IMR-90 (cell line): Measurements from ENCODE around the gene DNMT3A. TPM values are rescaled to one million over a fixed set of nuclear protein-coding genes. Genes with fewer than 3 reads are reported as not detected.

Source experiments
- ATAC-seq: fragments of 200-7000 bp; cut with Tn5 transposase; 2 replicates; pipeline ENCODE4 v1.9.1; 2020; ENCODE audit warnings: low read depth, mild to moderate bottlenecking, moderate library complexity
- BruUV-seq: library from RNA; stranded (reverse); fragments of 400-500 nt; replicated peaks from 2 replicates; lab custom pipeline; 2021; lab: Mats Ljungman, UMichigan
- CTCF ChIA-PET: fragments of 300-600 bp; formaldehyde crosslinking; extraction: SDS; loops from one replicate; lab custom pipeline; 2021; ENCODE audit warnings: antibody characterized with exemption; lab: Yijun Ruan, JAX
- POLR2A ChIA-PET: fragments of 300-600 bp; sonication (Branson Sonifier 250); formaldehyde crosslinking; loops from one replicate; lab custom pipeline; 2022; ENCODE audit warnings: antibody characterized with exemption; ENCODE audit not compliant: unreplicated experiment; lab: Charles Lee
- DNase-seq: peaks from one replicate; pipeline ENCODE4 v3.0.0; 2013
- H2AFZ ChIP-seq: replicated peaks from 2 replicates; pipeline ENCODE3; 2013; ENCODE audit warnings: low read length, mild to moderate bottlenecking; ENCODE audit not compliant: poor library complexity
- H2AK5ac ChIP-seq: 2 replicates; pipeline ENCODE4 v1.6.1; 2013; ENCODE audit warnings: low read depth, low read length, inconsistent platforms
- H2AK9ac ChIP-seq: replicated peaks from 2 replicates; pipeline ENCODE3; 2013; ENCODE audit warnings: mild to moderate bottlenecking, low read depth, low read length, moderate library complexity; ENCODE audit not compliant: poor library complexity
- H2BK120ac ChIP-seq: 2 replicates; pipeline ENCODE4 v1.6.1; 2013; ENCODE audit warnings: low read depth, low read length, inconsistent platforms
- H2BK15ac ChIP-seq: 3 replicates; pipeline ENCODE4 v1.6.1; 2013; ENCODE audit warnings: low read depth, low read length, inconsistent platforms
- H2BK20ac ChIP-seq: 2 replicates; pipeline ENCODE4 v1.6.1; 2013; ENCODE audit warnings: low read depth, mild to moderate bottlenecking, inconsistent platforms, low read length, moderate library complexity
- H2BK5ac ChIP-seq: 2 replicates; pipeline ENCODE4 v1.6.1; 2013; ENCODE audit warnings: mild to moderate bottlenecking, low read depth, low read length, inconsistent platforms; ENCODE audit not compliant: poor library complexity, severe bottlenecking
- H3K14ac ChIP-seq: replicated peaks from 2 replicates; pipeline ENCODE4 v1.6.1; 2013; ENCODE audit warnings: low read depth, low read length, inconsistent platforms
- H3K18ac ChIP-seq: 2 replicates; pipeline ENCODE4 v1.6.1; 2013; ENCODE audit warnings: low read depth, low read length, control low read depth
- H3K23ac ChIP-seq: 2 replicates; pipeline ENCODE4 v1.6.1; 2013; ENCODE audit warnings: low read depth, low read length, inconsistent platforms
- H3K27ac ChIP-seq: 2 replicates; pipeline ENCODE4 v1.5.1; 2013; ENCODE audit warnings: mild to moderate bottlenecking, control low read depth, low read length; ENCODE audit not compliant: insufficient read depth
- H3K27me3 ChIP-seq: 2 replicates; pipeline ENCODE4 v1.6.1; 2013; ENCODE audit warnings: low read length; ENCODE audit not compliant: control insufficient read depth, insufficient read depth
- H3K36me3 ChIP-seq: 2 replicates; pipeline ENCODE4 v1.6.1; 2013; ENCODE audit warnings: low read length, mixed read lengths; ENCODE audit not compliant: control insufficient read depth, insufficient read depth
- H3K4ac ChIP-seq: 2 replicates; pipeline ENCODE4 v1.6.1; 2013; ENCODE audit warnings: low read depth, low read length, inconsistent platforms
- H3K4me1 ChIP-seq: 2 replicates; pipeline ENCODE4 v1.6.1; 2013; ENCODE audit warnings: low read length, mixed read lengths; ENCODE audit not compliant: control insufficient read depth, insufficient read depth
- H3K4me2 ChIP-seq: 2 replicates; pipeline ENCODE4 v1.6.1; 2013; ENCODE audit warnings: low read depth, mild to moderate bottlenecking, control low read depth, low read length, moderate library complexity
- H3K4me3 ChIP-seq: 2 replicates; pipeline ENCODE4 v1.5.1; 2013; ENCODE audit warnings: low read depth, mild to moderate bottlenecking, control low read depth, low read length, moderate library complexity; ENCODE audit not compliant: insufficient read depth
- H3K56ac ChIP-seq: 2 replicates; pipeline ENCODE4 v1.6.1; 2013; ENCODE audit warnings: low read length, inconsistent platforms; ENCODE audit not compliant: insufficient read depth; ENCODE audit errors: extremely low read depth
- H3K79me1 ChIP-seq, 2 experiments: 2 replicates each; pipeline ENCODE4 v1.6.1; 2013; ENCODE audit warnings: low read length in 2 of 2, inconsistent platforms in 1 of 2, low read depth in 1 of 2
- H3K9ac ChIP-seq: 2 replicates; pipeline ENCODE4 v1.6.1; 2013; ENCODE audit warnings: low read depth, low read length, control low read depth
- H3K9me1 ChIP-seq: 2 replicates; pipeline ENCODE4 v1.6.1; 2013; ENCODE audit warnings: low read length, inconsistent platforms; ENCODE audit not compliant: insufficient read depth
- H3K9me3 ChIP-seq: 2 replicates; pipeline ENCODE4 v1.6.1; 2013; ENCODE audit warnings: low read length; ENCODE audit not compliant: control insufficient read depth, insufficient read depth
- H4K20me1 ChIP-seq: 2 replicates; pipeline ENCODE4 v1.6.1; 2013; ENCODE audit warnings: low read length, inconsistent platforms; ENCODE audit not compliant: insufficient read depth
- H4K5ac ChIP-seq: 2 replicates; pipeline ENCODE4 v1.6.1; 2013; ENCODE audit warnings: mild to moderate bottlenecking, low read depth, low read length, control low read depth
- H4K8ac ChIP-seq, 2 experiments: 2 replicates each; pipeline ENCODE4 v1.6.1; 2013; ENCODE audit warnings: low read depth in 2 of 2, low read length in 2 of 2, control low read depth in 1 of 2, inconsistent platforms in 1 of 2
- H4K91ac ChIP-seq: 2 replicates; pipeline ENCODE4 v1.6.1; 2013; ENCODE audit warnings: low read depth, low read length, inconsistent platforms; ENCODE audit not compliant: insufficient read depth
- CHD1 ChIP-seq: IDR thresholded peaks from 2 replicates; pipeline ENCODE4 v1.6.1; 2012; ENCODE audit warnings: low read depth, low read length, improper control_type of control experiment
- FOS ChIP-seq: fragments of 150-350 bp; IDR thresholded peaks from 2 replicates; pipeline ENCODE4 v1.6.1; 2016; ENCODE audit warnings: low read depth, low read length
- MAZ ChIP-seq: IDR thresholded peaks from 2 replicates; pipeline ENCODE4 v1.6.1; 2012; ENCODE audit warnings: low read depth, mild to moderate bottlenecking, low read length, improper control_type of control experiment, moderate library complexity, borderline replicate concordance
- POLR2A ChIP-seq: IDR thresholded peaks from 2 replicates; pipeline ENCODE4 v1.6.1; 2012; ENCODE audit warnings: mild to moderate bottlenecking, low read depth, low read length
- SMC3 ChIP-seq: fragments of 150-350 bp; IDR thresholded peaks from 2 replicates; pipeline ENCODE4 v1.6.1; 2016; ENCODE audit warnings: low read depth, mild to moderate bottlenecking, antibody characterized with exemption, low read length, moderate library complexity
- WGBS, 2 experiments: methylation state at CpG; one replicate each; pipeline versions ENCODE4 v1.1.5 to v1.1.7; 2013; ENCODE audit warnings: missing lambda C conversion rate in 2 of 2; ENCODE audit not compliant: insufficient read length in 1 of 2; ENCODE audit errors: extremely low coverage in 2 of 2; 5-methylcytosine and 5-hydroxymethylcytosine counted together
- dilution Hi-C: fragments of 300-500 bp; cut with HindIII; formaldehyde crosslinking; loops from one replicate; pipeline ENCODE4 v1.14.3; 2018; ENCODE audit warnings: low sequenced_read_pairs; ENCODE audit not compliant: unreplicated experiment
- in situ Hi-C: fragments of 300-500 bp; cut with MboI; formaldehyde crosslinking; loops from 3 replicates; pipeline ENCODE4 v1.14.3; 2019; ENCODE audit warnings: low sequenced_read_pairs, inconsistent platforms, mixed read lengths
- intact Hi-C: fragments of 100-400 bp; cut with micrococcal nuclease; formaldehyde crosslinking; loops from 2 replicates; pipeline ENCODE4 v1.10.0; 2022
- polyA plus RNA-seq, 3 experiments: library from polyadenylated mRNA; depleted of rRNA; stranded (reverse); fragments of >200 nt; gene quantifications; 2 replicates each; pipeline ENCODE4 v1.2.3, GENCODE V29; 2012; ENCODE audit warnings: low replicate concordance in 1 of 3
- total RNA-seq: library from RNA; depleted of rRNA; stranded (reverse); fragments of >200 nt; gene quantifications from 2 replicates; pipeline ENCODE4 v1.2.3, GENCODE V29; 2012

DNMT3A gene
- total and polyA plus RNA-seq, 2 of the 4 experiments (the other 2 are of a cell fraction), result 4.4 to 9.7 TPM

DNA sequence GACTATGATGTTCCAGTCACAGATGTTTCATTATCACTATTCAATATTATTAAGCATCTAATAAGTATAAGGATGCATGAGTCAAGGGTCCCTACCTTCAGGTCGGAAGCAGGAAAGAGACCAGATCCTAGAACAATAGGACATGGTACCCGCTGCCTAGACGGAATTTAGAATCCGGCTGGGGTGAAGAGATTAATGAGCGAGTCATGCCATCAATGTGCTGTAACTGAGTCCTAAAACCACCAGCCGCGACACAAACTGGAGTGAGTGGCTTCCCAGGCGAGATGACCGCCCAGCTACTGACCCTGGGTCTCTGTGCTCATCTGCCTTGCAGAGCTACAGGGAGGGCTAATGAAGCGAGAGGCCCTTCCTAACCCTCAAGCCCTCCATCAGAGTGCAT is 73.6 kb downstream of the DNMT3A start:
- no peak for ATAC-seq
- Histone ChIP-seq H3K4me3 (no peak overlapping the region), H4K8ac (no peak overlapping the region), H3K9me3 (no peaks in the 10 kb centered on the region), H2AFZ (no peak overlapping the region), H3K9ac (no peak overlapping the region), H3K4ac (no peak overlapping the region), H2BK15ac (no peak overlapping the region), H3K9me1 (peaks cover 11% of the 10 kb centered on the region; the same call in 1 of the 2 replicates), H3K18ac (no peak overlapping the region), H3K27ac (no peak overlapping the region), H2AK5ac (no peak overlapping the region), H4K20me1 (no peaks in the 10 kb centered on the region), H3K79me1 (no peaks in the 10 kb centered on the region), H3K36me3 (peaks cover 24% of the 10 kb centered on the region), H3K27me3 (no peaks in the 10 kb centered on the region), H3K14ac (no peak overlapping the region), H3K56ac (no peak overlapping the region), H3K4me1 (no peaks in the 10 kb centered on the region), H2BK20ac (no peak overlapping the region), H4K91ac (no peak overlapping the region), H3K23ac (no peak overlapping the region), H2AK9ac (no peak overlapping the region), H4K5ac (no peak overlapping the region), H2BK120ac (no peak overlapping the region), H2BK5ac (no peak overlapping the region), H3K4me2 (no peak overlapping the region)
- POLR2A ChIA-PET, result no interaction called here
- TF ChIP-seq CHD1 (no peak), MAZ (no peak), POLR2A (no peak), FOS (no peak), SMC3 (no peak)
- WGBS, 2 experiments, result 88% methylated on average over 8 of the region's 10 CpGs; no CpG with 5 or more reads in 1 of the 2 experiments
- dilution Hi-C loops (no loop called here), in situ Hi-C loops (no loop called here), intact Hi-C loops (no loop called here)
- BruUV-seq, result no TSS peak
- CTCF ChIA-PET, result interaction anchor here (0.6 kb wide), 1 partner anchor 540 kb away, joined by 3 read pairs; no protein-coding TSS in a partner anchor
- no peak for DNase-seq
